Naive B cell (primary cell): Measurements from ENCODE around the gene RGS10. TPM values are rescaled to one million over a fixed set of nuclear protein-coding genes. Genes with fewer than 3 reads are reported as not detected.
A peak's percentile ranks its signal among the peaks of the same experiment; 100 is the strongest.

ENCODE experiments used
- ATAC-seq, 2 donors: fragments of 150-1000 bp; cut with Tn5 transposase; 2 replicates each; pipeline ENCODE4 v1.10.0; 2021; ENCODE audit warnings: low read depth in 2 of 2, mild to moderate bottlenecking in 2 of 2, moderate library complexity in 2 of 2
- DNase-seq: peaks from one replicate; pipeline ENCODE4 v3.0.0; 2022
- H3K27ac Mint-ChIP-seq, 6 donors: one replicate each; pipeline ENCODE4 v1.8.0; 2020 to 2022; ENCODE audit warnings: mild to moderate bottlenecking in 6 of 6, mixed read lengths in 6 of 6, moderate library complexity in 5 of 6, inconsistent platforms in 2 of 6
- H3K27me3 Mint-ChIP-seq, 3 donors: one replicate each; pipeline ENCODE4 v1.8.0; 2021 to 2022; ENCODE audit warnings: mixed read lengths in 3 of 3, mild to moderate bottlenecking in 1 of 3
- H3K36me3 Mint-ChIP-seq, 2 donors: one replicate each; pipeline ENCODE4 v1.8.0; 2020 to 2022; ENCODE audit warnings: mixed read lengths in 2 of 2, inconsistent platforms in 1 of 2, mild to moderate bottlenecking in 1 of 2
- H3K4me1 Mint-ChIP-seq, 3 donors: one replicate each; pipeline ENCODE4 v1.8.0; 2020 to 2022; ENCODE audit warnings: mixed read lengths in 3 of 3, inconsistent platforms in 1 of 3, mild to moderate bottlenecking in 1 of 3, moderate library complexity in 1 of 3
- H3K4me3 Mint-ChIP-seq, 8 donors: one replicate each; pipeline ENCODE4 v1.8.0; 2020 to 2022; ENCODE audit warnings: mild to moderate bottlenecking in 8 of 8, mixed read lengths in 8 of 8, moderate library complexity in 8 of 8, inconsistent platforms in 2 of 8
- H3K9me3 Mint-ChIP-seq, 7 donors: one replicate each; pipeline ENCODE4 v1.8.0; 2020 to 2022; ENCODE audit warnings: mixed read lengths in 7 of 7, mild to moderate bottlenecking in 5 of 7, inconsistent platforms in 2 of 7, moderate library complexity in 1 of 7
- polyA plus RNA-seq, 6 donors: library from polyadenylated mRNA; unstranded; fragments of 300-500 nt; fragmentation: Illumina TruSeq; gene quantifications; one replicate each; pipeline ENCODE4 v1.2.3, GENCODE V29; 2021; ENCODE audit warnings: low read depth in 6 of 6

RGS10 gene
- polyA plus RNA-seq, 6 donors from 2014 or later, result 15.0 to 25.0 (median 20.4) TPM

- Mint-ChIP-seq H3K4me3 (no peak overlapping the region), H3K27ac (no peak overlapping the region)
- no peak for ATAC-seq
Observed at GRCh38 chr10:119462773-119463172, 79.7 kb downstream of the RGS10 start.

GRCh38 chr10:119461923-119462322 is 80.6 kb downstream of the RGS10 start:
- H3K4me1 Mint-ChIP-seq, result peaks cover 0 to 15% (median 4%) of the 10 kb centered on the region in 3 donors
- H3K9me3 Mint-ChIP-seq, result peaks cover 0 to 14% (median 7%) of the 10 kb centered on the region in 7 donors
- H3K36me3 Mint-ChIP-seq, result peaks cover 0 to 9% of the 10 kb centered on the region in 2 donors
- H3K27ac Mint-ChIP-seq, result no peak overlapping the region
- ATAC-seq (peak; percentile 45 to 54), DNase-seq (no peak)
- H3K27me3 Mint-ChIP-seq, result peaks cover 0 to 13% (median 8%) of the 10 kb centered on the region in 3 donors
- H3K4me3 Mint-ChIP-seq, result peak overlapping the region in 1 of 8 donors; percentile 22

More at GRCh38 chr10:119462773-119463172, 79.7 kb downstream of the RGS10 start:
- no peak for DNase-seq
- H3K9me3 Mint-ChIP-seq, result peaks cover 0 to 14% (median 7%) of the 10 kb centered on the region in 7 donors
- H3K4me1 Mint-ChIP-seq, result peaks cover 0 to 15% (median 4%) of the 10 kb centered on the region in 3 donors
- peaks cover 0 to 9% of the 10 kb centered on the region in 2 donors for H3K36me3 Mint-ChIP-seq
- H3K27me3 Mint-ChIP-seq, result peaks cover 0 to 13% (median 8%) of the 10 kb centered on the region in 3 donors

- H3K4me1 Mint-ChIP-seq, result peaks cover 0 to 15% (median 4%) of the 10 kb centered on the region in 3 donors
- no peak overlapping the region for H3K27ac Mint-ChIP-seq
- peaks cover 0 to 9% of the 10 kb centered on the region in 2 donors for H3K36me3 Mint-ChIP-seq
- peaks cover 0 to 13% (median 8%) of the 10 kb centered on the region in 3 donors for H3K27me3 Mint-ChIP-seq
- ATAC-seq, result no peak
- H3K4me3 Mint-ChIP-seq, result no peak overlapping the region
- peaks cover 0 to 14% (median 7%) of the 10 kb centered on the region in 7 donors for H3K9me3 Mint-ChIP-seq
- DNase-seq, result no peak
Observed at GRCh38 chr10:119461380-119461779, 81.1 kb downstream of the RGS10 start.

- peaks cover 0 to 14% (median 7%) of the 10 kb centered on the region in 7 donors for H3K9me3 Mint-ChIP-seq
- peak overlapping the region in 1 of 8 donors; percentile 22 for H3K4me3 Mint-ChIP-seq
- DNase-seq, result no peak
- H3K27ac Mint-ChIP-seq, result peak overlapping the region in 4 of 6 donors; percentile 35 to 70 (median 48)
- ATAC-seq, result no peak
- peaks cover 5 to 20% (median 9%) of the 10 kb centered on the region in 3 donors for H3K4me1 Mint-ChIP-seq
- H3K27me3 Mint-ChIP-seq, result peaks cover 0 to 11% (median 7%) of the 10 kb centered on the region in 3 donors
- H3K36me3 Mint-ChIP-seq, result peaks cover 0 to 9% of the 10 kb centered on the region in 2 donors
Observed at GRCh38 chr10:119460369-119461195, 81.9 kb downstream of the RGS10 start.

GRCh38 chr10:119459681-119460340 is 82.7 kb downstream of the RGS10 start:
- DNase-seq (no peak), ATAC-seq (no peak)
- Mint-ChIP-seq H3K27ac (peak overlapping the region in 1 of 6 donors; percentile 35), H3K4me3 (no peak overlapping the region), H3K4me1 (peaks cover 7 to 24% (median 13%) of the 10 kb centered on the region in 3 donors), H3K36me3 (peaks cover 0 to 9% of the 10 kb centered on the region in 2 donors), H3K27me3 (peaks cover 0 to 3% (median 0%) of the 10 kb centered on the region in 3 donors), H3K9me3 (peaks cover 0 to 14% (median 5%) of the 10 kb centered on the region in 7 donors)

GRCh38 chr10:119457966-119458766 is 84.4 kb downstream of the RGS10 start:
- H3K9me3 Mint-ChIP-seq, result peaks cover 0 to 9% (median 1%) of the 10 kb centered on the region in 7 donors
- H3K4me3 Mint-ChIP-seq, result no peak overlapping the region
- no peaks in the 10 kb centered on the region for H3K27me3 Mint-ChIP-seq
- peaks cover 0 to 18% of the 10 kb centered on the region in 2 donors for H3K36me3 Mint-ChIP-seq
- DNase-seq (no peak), ATAC-seq (no peak)
- peaks cover 7 to 24% (median 17%) of the 10 kb centered on the region in 3 donors for H3K4me1 Mint-ChIP-seq
- peak overlapping the region in 1 of 6 donors; percentile 18 for H3K27ac Mint-ChIP-seq

- peak overlapping the region in 1 of 8 donors; percentile 47 for H3K4me3 Mint-ChIP-seq
- H3K27ac Mint-ChIP-seq, result no peak overlapping the region
- H3K36me3 Mint-ChIP-seq, result peaks cover 0 to 9% of the 10 kb centered on the region in 2 donors
- no peaks in the 10 kb centered on the region for H3K9me3 Mint-ChIP-seq
- ATAC-seq (no peak), DNase-seq (no peak)
- no peaks in the 10 kb centered on the region for H3K27me3 Mint-ChIP-seq
- peaks cover 7 to 12% (median 12%) of the 10 kb centered on the region in 3 donors for H3K4me1 Mint-ChIP-seq
Observed at GRCh38 chr10:119456435-119456810, 86.1 kb downstream of the RGS10 start.

GRCh38 chr10:119455609-119456434 is 86.7 kb downstream of the RGS10 start:
- Mint-ChIP-seq H3K27me3 (no peaks in the 10 kb centered on the region), H3K4me1 (peaks cover 7 to 12% (median 9%) of the 10 kb centered on the region in 3 donors), H3K9me3 (no peaks in the 10 kb centered on the region), H3K36me3 (peaks cover 0 to 9% of the 10 kb centered on the region in 2 donors), H3K4me3 (peak overlapping the region in 1 of 8 donors; percentile 20), H3K27ac (peak overlapping the region in 3 of 6 donors; percentile 21 to 74 (median 32))
- ATAC-seq (no peak), DNase-seq (no peak)

GRCh38 chr10:119454990-119455389 is 87.5 kb downstream of the RGS10 start:
- Mint-ChIP-seq H3K4me3 (no peak overlapping the region), H3K9me3 (no peaks in the 10 kb centered on the region), H3K27me3 (no peaks in the 10 kb centered on the region), H3K27ac (peak overlapping the region in 3 of 6 donors; percentile 39 to 79 (median 53)), H3K4me1 (peaks cover 12 to 14% (median 12%) of the 10 kb centered on the region in 3 donors), H3K36me3 (peaks cover 1 to 14% of the 10 kb centered on the region in 2 donors)
- ATAC-seq (no peak), DNase-seq (no peak)

GRCh38 chr10:119454316-119454715 is 88.2 kb downstream of the RGS10 start:
- H3K27ac Mint-ChIP-seq, result peak overlapping the region in 2 of 6 donors; percentile 8 to 39
- H3K27me3 Mint-ChIP-seq, result no peaks in the 10 kb centered on the region
- no peak overlapping the region for H3K4me3 Mint-ChIP-seq
- H3K4me1 Mint-ChIP-seq, result peaks cover 18 to 19% (median 18%) of the 10 kb centered on the region in 3 donors
- ATAC-seq (no peak), DNase-seq (no peak)
- H3K36me3 Mint-ChIP-seq, result peaks cover 4 to 17% of the 10 kb centered on the region in 2 donors
- no peaks in the 10 kb centered on the region for H3K9me3 Mint-ChIP-seq

- Mint-ChIP-seq H3K9me3 (no peaks in the 10 kb centered on the region), H3K4me3 (no peak overlapping the region), H3K4me1 (peaks cover 18 to 26% (median 24%) of the 10 kb centered on the region in 3 donors), H3K36me3 (peaks cover 4 to 17% of the 10 kb centered on the region in 2 donors), H3K27ac (no peak overlapping the region), H3K27me3 (no peaks in the 10 kb centered on the region)
- DNase-seq (no peak), ATAC-seq (no peak)
Observed at GRCh38 chr10:119453313-119453712, 89.2 kb downstream of the RGS10 start.

- DNase-seq (no peak), ATAC-seq (no peak)
- peaks cover 4 to 19% of the 10 kb centered on the region in 2 donors for H3K36me3 Mint-ChIP-seq
- H3K27me3 Mint-ChIP-seq, result no peaks in the 10 kb centered on the region
- H3K9me3 Mint-ChIP-seq, result no peaks in the 10 kb centered on the region
- peaks cover 18 to 26% (median 24%) of the 10 kb centered on the region in 3 donors for H3K4me1 Mint-ChIP-seq
- no peak overlapping the region for H3K27ac Mint-ChIP-seq
- no peak overlapping the region for H3K4me3 Mint-ChIP-seq
Observed at GRCh38 chr10:119452396-119452795, 90.1 kb downstream of the RGS10 start.
